Measurements from ENCODE around the gene TBC1D20. TPM values are rescaled to one million over a fixed set of nuclear protein-coding genes. Genes with fewer than 3 reads are reported as not detected.

Gene TBC1D20
- total RNA-seq, 1 donor from 2014 or later, result 40.6 TPM

GRCh38 chr20:507761-508332 lies 45.5 kb upstream of the TBC1D20 start:
- FAIRE-seq, result peak; percentile 9
- Mint-ChIP-seq H3K9me3 (ENCODE audit: unreplicated experiment) (peaks cover 2% of the 10 kb centered on the region), H3K4me3 (ENCODE audit: unreplicated experiment) (peak overlapping the region; percentile 35), H3K4me1 (ENCODE audit: low read depth, unreplicated experiment) (peaks cover 39% of the 10 kb centered on the region), H3K27me3 (ENCODE audit: low read depth, unreplicated experiment) (no peaks in the 10 kb centered on the region), H3K27ac (ENCODE audit: unreplicated experiment) (peak overlapping the region; percentile 28), H3K36me3 (ENCODE audit: low read depth, unreplicated experiment) (peaks cover 20% of the 10 kb centered on the region)
- TF ChIP-seq, protein P1, sequence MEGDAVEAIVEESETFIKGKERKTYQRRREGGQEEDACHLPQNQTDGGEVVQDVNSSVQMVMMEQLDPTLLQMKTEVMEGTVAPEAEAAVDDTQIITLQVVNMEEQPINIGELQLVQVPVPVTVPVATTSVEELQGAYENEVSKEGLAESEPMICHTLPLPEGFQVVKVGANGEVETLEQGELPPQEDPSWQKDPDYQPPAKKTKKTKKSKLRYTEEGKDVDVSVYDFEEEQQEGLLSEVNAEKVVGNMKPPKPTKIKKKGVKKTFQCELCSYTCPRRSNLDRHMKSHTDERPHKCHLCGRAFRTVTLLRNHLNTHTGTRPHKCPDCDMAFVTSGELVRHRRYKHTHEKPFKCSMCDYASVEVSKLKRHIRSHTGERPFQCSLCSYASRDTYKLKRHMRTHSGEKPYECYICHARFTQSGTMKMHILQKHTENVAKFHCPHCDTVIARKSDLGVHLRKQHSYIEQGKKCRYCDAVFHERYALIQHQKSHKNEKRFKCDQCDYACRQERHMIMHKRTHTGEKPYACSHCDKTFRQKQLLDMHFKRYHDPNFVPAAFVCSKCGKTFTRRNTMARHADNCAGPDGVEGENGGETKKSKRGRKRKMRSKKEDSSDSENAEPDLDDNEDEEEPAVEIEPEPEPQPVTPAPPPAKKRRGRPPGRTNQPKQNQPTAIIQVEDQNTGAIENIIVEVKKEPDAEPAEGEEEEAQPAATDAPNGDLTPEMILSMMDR (IDR thresholded peaks at IDR 0.05; ENCODE audit: insufficient read depth, low read depth, low read length), result no peak
- TF ChIP-seq EZH2 (IDR thresholded peaks at IDR 0.05; ENCODE audit: insufficient read depth, low read length), result no peak
- H2AFZ ChIP-seq (ENCODE audit: low read depth, low read length), result no peak overlapping the region
- H3K27me3 ChIP-seq (ENCODE audit: insufficient read depth, low read length), result no peaks in the 10 kb centered on the region
- no peak overlapping the region for H3K27ac ChIP-seq (ENCODE audit: low read depth, low read length)
- peaks cover 66% of the 10 kb centered on the region for H4K20me1 ChIP-seq (ENCODE audit: insufficient read depth, low read length)
- no peaks in the 10 kb centered on the region for H3K4me1 ChIP-seq (ENCODE audit: insufficient read depth, low read length)
- DNase-seq (ENCODE audit: low read depth), result peak; percentile 44
- H3K36me3 ChIP-seq (ENCODE audit: insufficient read depth, low read length), result peaks cover 31% of the 10 kb centered on the region
- no peak overlapping the region for H3K9ac ChIP-seq (ENCODE audit: low read length)
- H3K4me2 ChIP-seq (ENCODE audit: low read length), result no peak overlapping the region
- H3K79me2 ChIP-seq (ENCODE audit: insufficient read depth, low read length), result peaks cover 73% of the 10 kb centered on the region
- no peaks in the 10 kb centered on the region for H3K9me3 ChIP-seq (ENCODE audit: insufficient read depth, low read depth, low read length)
- no peak overlapping the region for H3K4me3 ChIP-seq (ENCODE audit: insufficient read depth, low read depth, low read length)

DNA sequence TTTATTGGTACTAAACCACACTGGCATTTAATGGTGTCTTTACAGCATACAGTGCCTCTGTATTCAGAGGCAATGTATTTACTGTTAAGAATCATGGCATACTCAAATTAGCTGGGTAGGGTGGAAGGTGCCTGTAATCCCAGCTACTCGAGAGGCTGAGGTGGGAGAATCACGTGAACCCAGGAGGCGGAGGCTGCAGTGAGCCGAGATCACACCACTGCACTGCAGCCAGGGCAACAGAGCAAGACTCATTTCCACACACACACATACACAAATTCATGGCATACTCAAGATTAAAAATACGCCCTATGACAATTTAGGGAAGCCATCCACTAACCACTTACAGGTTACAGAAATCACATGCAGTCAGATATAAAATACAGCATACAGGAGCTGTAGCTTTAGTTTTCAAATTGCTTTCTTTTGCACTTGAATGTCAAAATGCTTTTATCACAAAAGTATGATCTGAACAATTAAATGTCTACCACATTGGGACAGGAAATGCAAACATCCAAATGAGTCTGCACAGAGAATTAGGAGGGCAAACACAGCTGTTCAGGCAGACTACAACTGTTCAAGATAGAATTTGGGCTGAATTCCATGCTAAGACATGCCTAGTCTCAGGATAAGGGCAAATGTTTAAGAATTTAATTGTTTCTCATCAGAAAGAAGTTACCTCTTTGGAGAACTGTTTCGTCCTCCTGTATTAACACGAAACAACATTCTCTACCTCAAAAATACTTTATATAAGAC lies 44.8 kb upstream of the TBC1D20 start:
- Histone ChIP-seq H3K36me3 (ENCODE audit: insufficient read depth, low read length) (peaks cover 32% of the 10 kb centered on the region), H4K20me1 (ENCODE audit: insufficient read depth, low read length) (peaks cover 59% of the 10 kb centered on the region), H2AFZ (ENCODE audit: low read depth, low read length) (no peak overlapping the region), H3K4me1 (ENCODE audit: insufficient read depth, low read length) (no peaks in the 10 kb centered on the region), H3K27ac (ENCODE audit: low read depth, low read length) (no peak overlapping the region), H3K4me2 (ENCODE audit: low read length) (no peak overlapping the region), H3K9ac (ENCODE audit: low read length) (no peak overlapping the region), H3K4me3 (ENCODE audit: insufficient read depth, low read depth, low read length) (no peak overlapping the region), H3K27me3 (ENCODE audit: insufficient read depth, low read length) (no peaks in the 10 kb centered on the region), H3K79me2 (ENCODE audit: insufficient read depth, low read length) (peaks cover 68% of the 10 kb centered on the region), H3K9me3 (ENCODE audit: insufficient read depth, low read depth, low read length) (no peaks in the 10 kb centered on the region)
- no peak overlapping the region for H3K4me3 Mint-ChIP-seq (ENCODE audit: unreplicated experiment)
- FAIRE-seq (no peak), DNase-seq (ENCODE audit: low read depth) (no peak)
- peaks cover 32% of the 10 kb centered on the region for H3K4me1 Mint-ChIP-seq (ENCODE audit: low read depth, unreplicated experiment)
- peaks cover 2% of the 10 kb centered on the region for H3K9me3 Mint-ChIP-seq (ENCODE audit: unreplicated experiment)
- peak overlapping the region; percentile 81 for H3K27ac Mint-ChIP-seq (ENCODE audit: unreplicated experiment)
- peaks cover 20% of the 10 kb centered on the region for H3K36me3 Mint-ChIP-seq (ENCODE audit: low read depth, unreplicated experiment)
- no peaks in the 10 kb centered on the region for H3K27me3 Mint-ChIP-seq (ENCODE audit: low read depth, unreplicated experiment)
- TF ChIP-seq, protein P1 (IDR thresholded peaks at IDR 0.05; ENCODE audit: insufficient read depth, low read depth, low read length), result no peak
- no peak for TF ChIP-seq EZH2 (IDR thresholded peaks at IDR 0.05; ENCODE audit: insufficient read depth, low read length)

DNA sequence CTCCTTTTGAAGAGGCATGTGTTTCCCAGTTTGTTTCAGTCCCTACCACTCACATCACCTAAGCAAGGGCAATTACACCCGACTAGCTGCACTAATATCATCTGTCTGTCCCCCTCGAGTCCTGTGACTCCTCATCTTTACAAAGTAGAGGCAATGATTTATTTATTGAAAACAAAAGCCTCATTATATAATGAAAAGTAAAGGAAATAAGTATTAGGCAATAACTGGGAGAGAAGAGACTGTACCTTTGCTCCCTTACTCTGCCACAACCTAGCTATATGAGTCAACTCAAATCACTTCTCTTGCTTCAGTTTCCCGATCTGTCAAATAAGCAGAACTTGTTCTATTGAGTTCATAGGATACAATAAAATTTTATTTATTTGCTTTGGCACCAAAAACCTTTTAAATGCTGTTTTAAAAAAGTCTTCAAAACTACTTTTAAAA lies 42.3 kb upstream of the TBC1D20 start:
- Histone ChIP-seq H3K27me3 (ENCODE audit: insufficient read depth, low read length) (no peaks in the 10 kb centered on the region), H3K4me2 (ENCODE audit: low read length) (no peak overlapping the region), H3K27ac (ENCODE audit: low read depth, low read length) (no peak overlapping the region), H3K4me1 (ENCODE audit: insufficient read depth, low read length) (no peaks in the 10 kb centered on the region), H3K9me3 (ENCODE audit: insufficient read depth, low read depth, low read length) (no peaks in the 10 kb centered on the region), H3K4me3 (ENCODE audit: insufficient read depth, low read depth, low read length) (no peak overlapping the region), H4K20me1 (ENCODE audit: insufficient read depth, low read length) (peaks cover 37% of the 10 kb centered on the region), H3K9ac (ENCODE audit: low read length) (no peak overlapping the region), H3K36me3 (ENCODE audit: insufficient read depth, low read length) (peaks cover 42% of the 10 kb centered on the region), H3K79me2 (ENCODE audit: insufficient read depth, low read length) (peaks cover 50% of the 10 kb centered on the region), H2AFZ (ENCODE audit: low read depth, low read length) (no peak overlapping the region)
- TF ChIP-seq EZH2 (IDR thresholded peaks at IDR 0.05; ENCODE audit: insufficient read depth, low read length), result no peak
- TF ChIP-seq, protein P1 (IDR thresholded peaks at IDR 0.05; ENCODE audit: insufficient read depth, low read depth, low read length), result no peak
- peaks cover 21% of the 10 kb centered on the region for H3K36me3 Mint-ChIP-seq (ENCODE audit: low read depth, unreplicated experiment)
- peaks cover 2% of the 10 kb centered on the region for H3K9me3 Mint-ChIP-seq (ENCODE audit: unreplicated experiment)
- H3K4me1 Mint-ChIP-seq (ENCODE audit: low read depth, unreplicated experiment), result peaks cover 28% of the 10 kb centered on the region
- H3K27ac Mint-ChIP-seq (ENCODE audit: unreplicated experiment), result no peak overlapping the region
- DNase-seq (ENCODE audit: low read depth), result no peak
- no peak overlapping the region for H3K4me3 Mint-ChIP-seq (ENCODE audit: unreplicated experiment)
- no peak for FAIRE-seq
- H3K27me3 Mint-ChIP-seq (ENCODE audit: low read depth, unreplicated experiment), result no peaks in the 10 kb centered on the region

All from astrocyte (in vitro differentiated cells and primary cell).